Muscle layer of duodenum (tissue), 2 donors: Measurements from ENCODE around the gene DTX3.

Source experiments
- H3K27ac ChIP-seq: one replicate; pipeline ENCODE4 v1.7.0; 2013; ENCODE audit warnings: mild to moderate bottlenecking, low read length
- H3K27me3 ChIP-seq: one replicate; pipeline ENCODE4 v1.7.0; 2013; ENCODE audit warnings: low read depth, mild to moderate bottlenecking, control low read depth, low read length
- H3K36me3 ChIP-seq, 2 donors: one replicate each; pipeline ENCODE4 v1.7.0; 2013; ENCODE audit warnings: low read length in 2 of 2, control low read depth in 1 of 2, mild to moderate bottlenecking in 1 of 2; ENCODE audit not compliant: insufficient read depth in 2 of 2, control insufficient read depth in 1 of 2
- H3K4me1 ChIP-seq, 2 donors: one replicate each; pipeline ENCODE4 v1.7.0; 2013; ENCODE audit warnings: low read length in 2 of 2, mild to moderate bottlenecking in 2 of 2, control low read depth in 1 of 2, moderate library complexity in 1 of 2; ENCODE audit not compliant: insufficient read depth in 2 of 2, control insufficient read depth in 1 of 2
- H3K4me3 ChIP-seq, 2 donors: one replicate each; pipeline ENCODE4 v1.7.0; 2013; ENCODE audit warnings: low read length in 2 of 2, low read depth in 1 of 2, mild to moderate bottlenecking in 1 of 2
- H3K9me3 ChIP-seq, 2 donors: one replicate each; pipeline ENCODE4 v1.7.0; 2013; ENCODE audit warnings: low read length in 2 of 2, control low read depth in 1 of 2, mild to moderate bottlenecking in 1 of 2; ENCODE audit not compliant: control insufficient read depth in 1 of 2
- donor health status: healthy.

DTX3 gene

GRCh38 chr12:57622293-57623245, 17.9 kb downstream of the DTX3 start:
- H3K36me3 ChIP-seq: peaks cover 0 to 13% of the 10 kb centered on the region in 2 donors
- H3K4me1 ChIP-seq: peaks cover 6 to 26% of the 10 kb centered on the region in 2 donors
- H3K4me3 ChIP-seq: no peak overlapping the region
- H3K27me3 ChIP-seq: peaks cover 64% of the 10 kb centered on the region
- H3K27ac ChIP-seq: no peak overlapping the region
- no peaks in the 10 kb centered on the region for H3K9me3 ChIP-seq

DNA sequence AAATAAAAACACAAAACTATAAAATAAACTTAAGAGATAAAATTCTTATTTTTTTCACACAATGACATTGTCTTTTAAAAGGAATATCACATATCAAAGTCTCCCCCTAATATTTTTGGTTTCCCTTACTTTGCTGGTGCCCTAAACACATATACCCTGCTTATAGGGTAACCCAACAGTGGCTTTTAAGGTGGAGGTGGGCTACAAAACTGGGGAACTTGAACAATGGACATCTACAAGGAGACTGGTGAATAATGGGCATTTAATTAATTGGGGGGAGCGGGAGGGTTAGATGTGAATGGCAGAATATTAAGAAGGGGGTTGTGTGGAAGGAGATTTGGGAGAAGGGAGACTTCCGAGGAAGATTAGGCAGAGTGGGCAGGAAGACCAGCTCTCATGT, 18.8 kb downstream of the DTX3 start:
- Histone ChIP-seq H3K27ac (no peak overlapping the region), H3K36me3 (peaks cover 0 to 7% of the 10 kb centered on the region in 2 donors), H3K4me3 (no peak overlapping the region), H3K27me3 (peaks cover 70% of the 10 kb centered on the region), H3K4me1 (peaks cover 6 to 31% of the 10 kb centered on the region in 2 donors), H3K9me3 (no peaks in the 10 kb centered on the region)

GRCh38 chr12:57623811-57624390, 19.3 kb downstream of the DTX3 start:
- Histone ChIP-seq H3K9me3 (no peaks in the 10 kb centered on the region), H3K27me3 (peaks cover 76% of the 10 kb centered on the region), H3K36me3 (peaks cover 0 to 7% of the 10 kb centered on the region in 2 donors), H3K4me1 (peaks cover 6 to 31% of the 10 kb centered on the region in 2 donors), H3K4me3 (no peak overlapping the region), H3K27ac (no peak overlapping the region)

DNA sequence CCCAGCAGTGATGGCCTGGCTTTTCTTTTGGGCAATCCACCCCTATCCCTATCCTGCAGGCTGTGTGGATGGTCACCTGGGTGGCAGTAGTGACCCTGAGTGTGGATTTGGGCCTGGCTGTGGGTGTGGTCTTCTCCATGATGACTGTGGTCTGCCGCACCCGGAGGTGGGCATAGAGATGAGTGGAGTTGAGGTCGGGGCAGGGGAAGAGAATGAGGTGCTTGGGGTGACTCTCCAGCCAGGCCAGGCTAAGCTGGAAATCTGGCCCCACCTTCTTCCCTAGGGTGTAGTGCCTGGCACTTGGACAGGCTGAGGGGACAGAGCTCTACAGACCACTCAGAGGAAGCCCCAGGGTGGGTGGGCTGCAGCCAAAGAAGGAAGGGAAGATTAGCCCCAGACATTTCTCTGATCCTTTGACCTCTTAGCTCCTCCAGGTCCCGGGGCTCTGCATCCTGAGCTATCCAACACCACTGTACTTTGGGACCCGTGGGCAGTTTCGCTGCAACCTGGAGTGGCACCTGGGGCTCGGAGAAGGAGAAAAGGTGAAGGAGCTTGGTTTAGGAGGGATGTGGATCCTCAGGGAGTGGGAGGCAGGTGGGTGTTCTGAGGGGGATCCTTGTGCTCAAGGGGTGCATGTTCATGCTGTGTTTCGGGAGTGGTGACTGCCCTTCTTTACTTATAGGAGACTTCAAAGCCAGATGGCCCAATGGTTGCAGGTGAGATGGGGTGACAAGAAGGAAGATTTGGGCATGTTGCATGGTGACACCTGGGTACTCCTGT, 20.0 kb downstream of the DTX3 start:
- no peak overlapping the region for H3K27ac ChIP-seq
- H3K27me3 ChIP-seq: peaks cover 70% of the 10 kb centered on the region
- peaks cover 6 to 31% of the 10 kb centered on the region in 2 donors for H3K4me1 ChIP-seq
- no peaks in the 10 kb centered on the region for H3K9me3 ChIP-seq
- H3K4me3 ChIP-seq: no peak overlapping the region
- H3K36me3 ChIP-seq: peaks cover 0 to 7% of the 10 kb centered on the region in 2 donors

GRCh38 chr12:57625261-57626032, 20.8 kb downstream of the DTX3 start:
- peaks cover 6 to 31% of the 10 kb centered on the region in 2 donors for H3K4me1 ChIP-seq
- no peaks in the 10 kb centered on the region for H3K9me3 ChIP-seq
- no peak overlapping the region for H3K4me3 ChIP-seq
- peaks cover 0 to 7% of the 10 kb centered on the region in 2 donors for H3K36me3 ChIP-seq
- peaks cover 62% of the 10 kb centered on the region for H3K27me3 ChIP-seq
- no peak overlapping the region for H3K27ac ChIP-seq

DNA sequence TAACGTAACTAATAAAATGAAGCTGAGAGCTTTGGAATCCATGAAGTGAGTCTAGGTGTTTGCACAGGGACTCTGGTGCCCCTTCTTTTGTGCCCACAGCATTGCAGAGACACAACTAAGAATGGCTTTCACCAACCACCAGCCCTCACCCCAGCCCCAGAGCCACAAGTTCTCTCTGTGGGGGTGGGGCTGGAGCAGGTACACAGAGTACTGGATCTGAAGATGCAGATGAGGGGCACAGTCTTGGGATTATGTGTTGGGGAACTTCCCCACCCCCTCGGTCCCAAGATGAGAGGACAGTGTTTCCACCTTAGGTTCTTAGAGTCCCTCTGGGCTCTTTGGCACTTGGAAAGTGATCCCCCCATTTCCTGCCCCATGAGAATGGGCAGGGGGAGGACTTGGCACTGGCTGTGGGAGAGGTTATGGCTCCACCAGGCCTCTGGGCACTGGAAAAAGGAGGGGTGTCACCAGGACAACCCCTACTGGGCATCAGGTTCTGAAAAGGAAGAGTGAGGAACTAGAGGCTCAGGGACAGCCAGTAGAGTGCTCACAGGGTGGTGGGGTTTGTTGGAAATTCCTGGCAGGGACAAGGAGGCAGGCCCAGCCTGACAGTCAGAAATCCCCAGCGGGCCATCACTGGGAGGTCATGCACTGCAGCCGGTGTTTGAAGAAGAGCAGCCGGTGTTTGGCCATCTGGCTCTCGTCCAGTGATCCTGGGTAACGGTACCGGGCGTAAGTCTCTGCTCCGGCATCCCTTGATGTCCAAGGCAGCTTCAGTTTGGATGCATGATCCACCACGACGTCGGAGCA, 21.7 kb downstream of the DTX3 start:
- H3K27me3 ChIP-seq: peaks cover 59% of the 10 kb centered on the region
- H3K4me1 ChIP-seq: peaks cover 2 to 24% of the 10 kb centered on the region in 2 donors

DNA sequence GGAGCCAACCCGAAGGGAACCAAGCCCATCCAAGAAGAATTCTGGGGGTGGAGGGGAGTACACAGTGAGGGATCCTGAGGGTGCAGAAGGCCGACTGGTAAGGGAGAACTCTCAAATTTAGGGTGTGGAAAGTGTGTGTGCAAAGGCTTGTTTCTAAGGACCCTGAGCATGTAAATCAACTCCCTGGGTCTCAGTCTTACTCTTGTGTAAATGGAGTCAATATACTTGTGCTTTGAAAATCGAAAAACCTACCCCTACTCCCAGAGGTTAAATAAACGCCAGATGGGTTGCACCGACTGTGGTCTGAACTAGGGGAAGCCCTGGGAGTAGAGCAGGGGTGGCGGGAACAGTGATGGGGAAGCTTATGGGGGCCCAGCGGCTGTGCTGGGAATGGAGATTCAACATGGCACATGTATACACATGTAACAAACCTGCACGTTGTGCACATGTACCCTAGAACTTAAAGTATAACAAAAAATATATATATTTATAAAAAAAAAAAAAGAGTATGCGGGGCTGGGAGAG, 22.4 kb downstream of the DTX3 start:
- Histone ChIP-seq H3K36me3 (peaks cover 0 to 7% of the 10 kb centered on the region in 2 donors), H3K9me3 (no peaks in the 10 kb centered on the region), H3K27me3 (peaks cover 59% of the 10 kb centered on the region), H3K4me3 (no peak overlapping the region), H3K4me1 (peaks cover 0 to 22% of the 10 kb centered on the region in 2 donors), H3K27ac (no peak overlapping the region)

More for the DNA sequence above, 21.7 kb downstream of the DTX3 start:
- no peak overlapping the region for H3K27ac ChIP-seq
- H3K36me3 ChIP-seq: peaks cover 0 to 7% of the 10 kb centered on the region in 2 donors
- H3K4me3 ChIP-seq: no peak overlapping the region
- H3K9me3 ChIP-seq: no peaks in the 10 kb centered on the region

DNA sequence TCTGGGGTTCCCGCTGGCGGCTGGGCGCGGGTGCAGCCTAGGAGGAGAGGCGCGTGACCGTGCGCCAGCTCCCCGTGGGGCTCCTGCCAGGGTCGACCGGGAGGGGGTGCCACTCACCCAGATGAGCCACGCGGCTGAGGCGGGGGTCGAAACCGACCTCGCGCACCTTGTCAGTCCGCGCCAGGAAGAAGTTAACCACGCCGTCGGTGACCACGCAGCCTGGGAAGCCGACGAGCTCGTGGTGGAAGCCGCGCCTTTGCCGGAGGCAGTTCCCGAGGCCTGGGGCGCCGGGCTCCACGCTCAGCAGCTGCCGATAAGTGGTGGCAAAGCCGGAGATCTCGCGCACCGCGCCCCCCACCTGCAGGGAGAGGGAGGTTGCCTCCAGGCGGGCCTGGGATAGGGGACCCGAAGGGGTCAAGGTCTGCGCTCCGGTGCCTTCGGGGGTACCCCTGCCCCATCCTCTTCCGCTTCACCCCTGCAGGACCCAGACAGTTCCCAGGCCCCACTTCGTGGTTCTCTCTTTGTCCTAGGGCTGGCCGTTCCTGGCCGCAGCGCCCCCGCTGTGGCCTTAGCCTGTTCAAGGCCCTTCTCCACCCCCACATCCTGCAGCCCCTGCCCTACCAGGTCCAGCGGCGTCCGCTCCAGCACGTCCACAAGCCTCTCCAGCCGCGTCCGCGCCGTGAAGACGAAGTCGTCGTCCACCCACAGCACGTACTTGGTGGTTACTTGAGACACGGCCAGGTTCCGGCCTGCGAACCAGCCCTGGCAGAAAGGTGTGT, 23.1 kb downstream of the DTX3 start:
- Histone ChIP-seq H3K27me3 (peaks cover 55% of the 10 kb centered on the region), H3K4me1 (peaks cover 0 to 27% of the 10 kb centered on the region in 2 donors), H3K27ac (no peak overlapping the region), H3K36me3 (peaks cover 0 to 7% of the 10 kb centered on the region in 2 donors), H3K9me3 (no peaks in the 10 kb centered on the region), H3K4me3 (no peak overlapping the region)

DNA sequence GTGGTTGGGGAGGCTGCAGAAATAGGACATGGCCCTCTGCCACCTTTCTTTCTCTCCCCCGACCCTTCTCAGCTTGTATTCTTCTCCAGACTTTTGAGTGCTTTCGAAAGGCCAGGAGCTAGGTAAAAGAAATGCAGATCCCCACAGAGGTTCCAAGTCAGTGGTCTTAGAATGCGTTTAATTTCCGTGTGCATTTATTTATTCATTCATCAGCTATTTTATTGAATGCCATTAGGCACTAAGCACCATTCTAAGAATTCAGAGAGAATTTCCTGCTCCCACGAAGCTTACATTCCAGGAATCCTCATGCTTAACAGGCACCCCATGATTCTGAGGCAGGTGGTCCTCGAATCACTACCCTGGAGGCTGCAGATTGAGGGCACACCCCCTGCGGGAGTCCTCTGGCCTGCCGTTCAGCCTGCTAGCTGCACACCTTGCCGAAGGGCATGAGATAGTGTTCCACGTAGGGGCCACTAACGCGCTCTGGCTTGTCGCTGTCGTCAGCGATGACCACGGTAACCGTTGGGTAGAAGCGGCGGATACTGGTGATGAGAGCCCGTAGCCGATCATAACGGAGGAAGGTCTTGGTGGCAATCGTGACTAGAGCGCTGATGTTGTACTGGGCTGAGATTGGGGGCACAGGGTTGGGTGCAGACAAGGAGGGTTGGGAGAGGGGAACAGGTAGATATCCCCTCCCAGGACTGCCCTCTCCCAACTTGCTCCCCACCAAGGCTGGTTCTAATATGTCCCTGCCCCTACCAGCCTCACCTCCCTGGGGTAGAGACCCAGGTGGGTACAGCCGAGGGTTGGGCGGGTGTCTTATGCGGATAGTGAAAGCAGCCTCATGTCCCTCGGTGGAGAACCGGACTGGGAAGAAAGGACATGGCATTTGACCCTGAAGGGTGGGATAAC, 23.9 kb downstream of the DTX3 start:
- Histone ChIP-seq H3K4me3 (no peak overlapping the region), H3K27me3 (peaks cover 55% of the 10 kb centered on the region), H3K4me1 (peaks cover 0 to 35% of the 10 kb centered on the region in 2 donors), H3K27ac (no peak overlapping the region), H3K36me3 (peaks cover 0 to 7% of the 10 kb centered on the region in 2 donors), H3K9me3 (no peaks in the 10 kb centered on the region)
